OCI-LY1 (cell line): ENCODE measurements around the gene RAET1L.
"Not testable (repeated sequence)": the region's sequence is repeated elsewhere in the genome, so short reads cannot be mapped to it uniquely, and the experiment has no call there.

Experiments
- H2AFZ ChIP-seq: fragments of 200-600 bp; sonication (generic), shearing (Covaris generic); 2 replicates; pipeline ENCODE4 v1.6.0; 2014; ENCODE audit warnings: antibody characterized with exemption, mild to moderate bottlenecking, low read length
- H3F3A ChIP-seq: fragments of 200-600 bp; sonication (generic), shearing (Covaris generic); 2 replicates; pipeline ENCODE4 v1.6.0; 2014; ENCODE audit warnings: mild to moderate bottlenecking, antibody characterized with exemption, low read length, moderate library complexity; ENCODE audit not compliant: insufficient read depth
- H3K27ac ChIP-seq: fragments of 200-600 bp; sonication (generic); 2 replicates; pipeline ENCODE4 v1.5.1; 2014; ENCODE audit warnings: low read length, mixed run types, mild to moderate bottlenecking, low read depth; ENCODE audit not compliant: poor library complexity, severe bottlenecking
- H3K27me3 ChIP-seq: fragments of 200-600 bp; sonication (generic); 2 replicates; pipeline ENCODE4 v1.6.0; 2014; ENCODE audit warnings: antibody characterized with exemption, mild to moderate bottlenecking, low read length, moderate library complexity; ENCODE audit not compliant: insufficient read depth
- H3K36me3 ChIP-seq: fragments of 200-600 bp; sonication (generic); 2 replicates; pipeline ENCODE4 v1.6.1; 2014; ENCODE audit warnings: mild to moderate bottlenecking, antibody characterized with exemption, low read length, moderate library complexity, mixed read lengths; ENCODE audit not compliant: insufficient read depth
- H3K4me1 ChIP-seq: fragments of 200-600 bp; sonication (generic); 2 replicates; pipeline ENCODE4 v1.5.1; 2014; ENCODE audit warnings: mild to moderate bottlenecking, low read length, moderate library complexity; ENCODE audit not compliant: insufficient read depth, severe bottlenecking
- H3K4me2 ChIP-seq: fragments of 200-600 bp; sonication (generic), shearing (Covaris generic); 2 replicates; pipeline ENCODE4 v1.6.1; 2014; ENCODE audit warnings: low read length
- H3K4me3 ChIP-seq: fragments of 200-600 bp; sonication (generic); 2 replicates; pipeline ENCODE4 v1.5.1; 2014; ENCODE audit warnings: low read length, low read depth, mild to moderate bottlenecking, mixed read lengths; ENCODE audit not compliant: poor library complexity, severe bottlenecking
- H3K79me2 ChIP-seq: fragments of 200-600 bp; shearing (Covaris generic); 2 replicates; pipeline ENCODE4 v1.6.1; 2016; ENCODE audit warnings: mixed run types, low read length, mixed read lengths; ENCODE audit not compliant: insufficient read depth
- H3K9ac ChIP-seq: fragments of 200-600 bp; sonication (generic), shearing (Covaris generic); 2 replicates; pipeline ENCODE4 v1.6.1; 2014; ENCODE audit warnings: mild to moderate bottlenecking, low read length, mixed read lengths
- H3K9me2 ChIP-seq: fragments of 200-600 bp; sonication (generic), shearing (Covaris generic); 2 replicates; pipeline ENCODE4 v1.6.1; 2014; ENCODE audit warnings: low read depth, mild to moderate bottlenecking, low read length, mixed read lengths
- H3K9me3 ChIP-seq: fragments of 200-600 bp; shearing (Covaris generic); 2 replicates; pipeline ENCODE4 v1.6.1; 2014; ENCODE audit warnings: low read length, mixed read lengths
- H4K20me1 ChIP-seq: fragments of 200-600 bp; sonication (generic), shearing (Covaris generic); 2 replicates; pipeline ENCODE4 v1.6.0; 2016; ENCODE audit warnings: mild to moderate bottlenecking, low read length; ENCODE audit not compliant: insufficient read depth
- CTCF ChIP-seq: fragments of 200-600 bp; sonication (generic), shearing (Covaris generic); IDR thresholded peaks from 2 replicates; pipeline ENCODE4 v1.5.1; 2017; ENCODE audit warnings: mild to moderate bottlenecking, antibody characterized with exemption, low read length, moderate library complexity, mixed read lengths
- EZH2 ChIP-seq: fragments of 200-600 bp; sonication (generic), shearing (Covaris generic); IDR thresholded peaks from 2 replicates; pipeline ENCODE4 v1.8.0; 2017; ENCODE audit warnings: borderline replicate concordance, mixed run types, mild to moderate bottlenecking, antibody characterized with exemption, low read length, moderate library complexity, mixed read lengths

RAET1L gene

GRCh38 chr6:150024646-150025155 lies 631 bp downstream of the RAET1L start:
- H3K9ac ChIP-seq: no peak overlapping the region
- H2AFZ ChIP-seq: no peak overlapping the region
- no peak overlapping the region for H3K27ac ChIP-seq
- H3K27me3 ChIP-seq: no peaks in the 10 kb centered on the region; the same call in 1 of the 2 replicates
- peaks cover 4% of the 10 kb centered on the region for H3K4me1 ChIP-seq
- TF ChIP-seq EZH2 (no peak), CTCF (no peak)
- H3F3A ChIP-seq: no peaks in the 10 kb centered on the region
- no peaks in the 10 kb centered on the region for H3K9me2 ChIP-seq
- no peak overlapping the region for H3K4me2 ChIP-seq
- no peaks in the 10 kb centered on the region for H3K9me3 ChIP-seq
- no peaks in the 10 kb centered on the region for H3K36me3 ChIP-seq
- no peaks in the 10 kb centered on the region for H4K20me1 ChIP-seq
- H3K4me3 ChIP-seq: no peak overlapping the region
- H3K79me2 ChIP-seq: no peaks in the 10 kb centered on the region

- H3K79me2 ChIP-seq, H3K9ac ChIP-seq, H3K36me3 ChIP-seq, H3K9me2 ChIP-seq, H3K4me3 ChIP-seq, H3K4me2 ChIP-seq, H4K20me1 ChIP-seq, H3F3A ChIP-seq, H3K4me1 ChIP-seq, H2AFZ ChIP-seq, H3K27ac ChIP-seq, H3K9me3 ChIP-seq, H3K27me3 ChIP-seq: not testable (repeated sequence)
Measured at GRCh38 chr6:150024021-150024420, 1.3 kb downstream of the RAET1L start.

GRCh38 chr6:150021870-150022269 lies 3.5 kb downstream of the RAET1L start:
- not testable (repeated sequence) for H3K79me2 ChIP-seq, H3F3A ChIP-seq, H3K9me3 ChIP-seq, H3K27ac ChIP-seq, H3K9me2 ChIP-seq, H2AFZ ChIP-seq, H3K4me3 ChIP-seq, H3K9ac ChIP-seq, H3K4me2 ChIP-seq, H3K27me3 ChIP-seq, H3K36me3 ChIP-seq, H3K4me1 ChIP-seq, H4K20me1 ChIP-seq

GRCh38 chr6:150018846-150019580 lies 6.3 kb downstream of the RAET1L start:
- no peak overlapping the region for H3K4me2 ChIP-seq
- H3K27ac ChIP-seq: no peak overlapping the region
- no peak overlapping the region for H3K9ac ChIP-seq
- H3K79me2 ChIP-seq: no peaks in the 10 kb centered on the region
- no peak for TF ChIP-seq EZH2
- TF ChIP-seq CTCF: no peak
- H3K27me3 ChIP-seq: no peaks in the 10 kb centered on the region
- no peaks in the 10 kb centered on the region for H3K4me1 ChIP-seq
- H2AFZ ChIP-seq: no peak overlapping the region
- H3F3A ChIP-seq: no peaks in the 10 kb centered on the region
- no peaks in the 10 kb centered on the region for H3K36me3 ChIP-seq
- H3K4me3 ChIP-seq: no peak overlapping the region
- H4K20me1 ChIP-seq: no peaks in the 10 kb centered on the region
- no peaks in the 10 kb centered on the region for H3K9me2 ChIP-seq
- H3K9me3 ChIP-seq: no peaks in the 10 kb centered on the region

GRCh38 chr6:150017186-150017521 lies 8.2 kb downstream of the RAET1L start:
- H4K20me1 ChIP-seq, H3K9ac ChIP-seq, H3K27ac ChIP-seq, H3F3A ChIP-seq, H2AFZ ChIP-seq, H3K36me3 ChIP-seq, H3K27me3 ChIP-seq, H3K9me3 ChIP-seq, H3K4me2 ChIP-seq, H3K9me2 ChIP-seq, H3K4me1 ChIP-seq, H3K4me3 ChIP-seq, H3K79me2 ChIP-seq: not testable (repeated sequence)
